NCI-H82 treated with DMSO at 0.1 percent for 48 hours (cell line): ENCODE data around the gene ZFYVE26.
"Not testable (repeated sequence)": the region's sequence is repeated elsewhere in the genome, so short reads cannot be mapped to it uniquely, and the experiment has no call there.

Source experiments
- DNase-seq: peaks from one replicate; lab custom pipeline; 2025; ENCODE audit not compliant: unreplicated experiment; lab: John Stamatoyannopoulos, UW

The ZFYVE26 gene

GRCh38 chr14:67816326-67817002 lies at the start of gene ZFYVE26:
TSS of gene ZFYVE26 (minus strand) at chr14:67816590. CDS start at chr14:67815963, 627 bp downstream.
- DNase-seq: peak; percentile 89

- DNase-seq: no peak
These were observed 46.8 kb upstream of the ZFYVE26 start for GRCh38 chr14:67863223-67863622.

- no peak for DNase-seq
These were observed 42.9 kb upstream of the ZFYVE26 start for GRCh38 chr14:67859169-67859749.

GRCh38 chr14:67857778-67858350 lies 41.5 kb upstream of the ZFYVE26 start:
- no peak for DNase-seq

GRCh38 chr14:67856827-67857226 lies 40.4 kb upstream of the ZFYVE26 start:
- DNase-seq: no peak

- DNase-seq: no peak
These were observed 37.3 kb upstream of the ZFYVE26 start for GRCh38 chr14:67853715-67854114.

GRCh38 chr14:67852926-67853604 lies 36.7 kb upstream of the ZFYVE26 start:
- DNase-seq: no peak

- DNase-seq: no peak
These were observed 35.5 kb upstream of the ZFYVE26 start for GRCh38 chr14:67851785-67852410.

- no peak for DNase-seq
These were observed 33.9 kb upstream of the ZFYVE26 start for GRCh38 chr14:67850066-67850830.

GRCh38 chr14:67846029-67846610 lies 29.7 kb upstream of the ZFYVE26 start:
- no peak for DNase-seq

- peak; percentile 36 for DNase-seq
These were observed 20.7 kb upstream of the ZFYVE26 start for GRCh38 chr14:67837011-67837624.

GRCh38 chr14:67835596-67835995 lies 19.2 kb upstream of the ZFYVE26 start:
- no peak for DNase-seq

- no peak for DNase-seq
These were observed 17.0 kb upstream of the ZFYVE26 start for GRCh38 chr14:67833403-67833802.

GRCh38 chr14:67831113-67831512 lies 14.7 kb upstream of the ZFYVE26 start:
- DNase-seq: no peak

- no peak for DNase-seq
These were observed 4.7 kb upstream of the ZFYVE26 start for GRCh38 chr14:67821121-67821520.

- no peak for DNase-seq
These were observed 4.1 kb upstream of the ZFYVE26 start for GRCh38 chr14:67820428-67820971.

- peak; percentile 25 for DNase-seq
These were observed 3.4 kb upstream of the ZFYVE26 start, which contains the start of gene RAD51B for GRCh38 chr14:67819563-67820421. TSS of gene RAD51B (plus strand) at chr14:67819779.

GRCh38 chr14:67818476-67818875 lies 2.1 kb upstream of the ZFYVE26 start:
- DNase-seq: not testable (repeated sequence)
